GM18861 (cell line): Measurements from ENCODE around the gene RAB17.

Source experiments
- ATAC-seq: cut with Tn5 transposase; IDR thresholded peaks from one replicate; pipeline ENCODE4 v1.9.1; 2021; ENCODE audit not compliant: unreplicated experiment

RAB17 gene

DNA sequence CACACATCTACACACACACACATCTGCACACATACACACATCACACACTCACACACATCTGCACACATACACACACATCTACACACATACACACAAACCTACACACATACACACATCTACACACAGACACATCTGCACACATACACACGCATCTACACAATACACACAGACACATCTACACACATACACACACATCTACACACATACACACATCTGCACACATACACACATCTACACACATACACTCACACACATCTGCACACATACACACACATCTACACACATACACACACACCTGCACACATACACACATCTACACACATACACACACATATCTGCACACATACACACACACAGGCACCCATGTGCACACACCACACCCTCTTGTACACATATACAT is 24.6 kb downstream of the RAB17 start:
- ATAC-seq, result no peak

GRCh38 chr2:237564526-237565131 is 25.9 kb downstream of the RAB17 start:
- ATAC-seq, result no peak

- no peak for ATAC-seq
These were observed 26.7 kb downstream of the RAB17 start for GRCh38 chr2:237563816-237564215.

DNA sequence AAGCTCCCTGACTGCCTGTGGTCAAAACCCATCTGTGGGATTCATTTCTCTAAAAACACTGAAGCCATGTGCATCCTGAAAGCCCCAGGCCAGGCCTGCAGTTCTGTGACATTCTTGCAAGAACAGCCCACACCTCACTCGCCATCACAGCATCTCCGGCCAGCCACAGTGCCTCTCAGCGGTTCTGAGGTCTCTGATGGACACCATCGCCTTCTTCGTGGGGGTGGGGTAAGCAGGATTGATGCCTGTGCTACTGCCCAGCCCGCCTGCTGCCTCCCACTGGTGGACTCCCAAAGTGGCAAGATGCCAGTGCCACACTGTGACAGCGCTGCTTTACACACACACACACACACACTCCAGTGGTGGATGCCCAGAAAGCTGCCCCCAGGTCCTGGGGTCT is 29.3 kb downstream of the RAB17 start:
- no peak for ATAC-seq

- no peak for ATAC-seq
These were observed 31.4 kb downstream of the RAB17 start for GRCh38 chr2:237558961-237559641.

- no peak for ATAC-seq
These were observed 32.9 kb downstream of the RAB17 start for GRCh38 chr2:237557633-237558015.

- ATAC-seq, result peak; percentile 94
These were observed 33.5 kb downstream of the RAB17 start for GRCh38 chr2:237556773-237557632.

DNA sequence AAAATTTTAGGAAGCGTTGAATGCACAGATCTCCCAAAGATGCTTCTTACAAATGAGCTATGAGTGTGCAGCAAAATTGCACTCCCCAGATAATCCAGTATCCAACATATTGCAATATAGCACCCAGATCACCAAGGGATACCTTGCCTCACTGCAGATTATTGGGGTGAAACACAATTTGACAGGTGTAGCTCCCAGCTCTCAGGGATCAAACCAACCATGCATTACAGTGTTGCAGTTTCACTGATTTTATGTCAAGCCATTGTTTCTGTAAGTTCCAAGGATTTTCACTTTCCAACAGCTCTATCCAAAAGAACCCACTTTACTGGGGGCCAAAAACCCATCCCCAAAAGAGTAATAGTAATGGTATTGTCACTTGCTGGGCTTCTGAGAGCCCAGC is 35.0 kb downstream of the RAB17 start:
- ATAC-seq, result no peak

- no peak for ATAC-seq
These were observed 36.6 kb downstream of the RAB17 start for GRCh38 chr2:237553948-237554347.

DNA sequence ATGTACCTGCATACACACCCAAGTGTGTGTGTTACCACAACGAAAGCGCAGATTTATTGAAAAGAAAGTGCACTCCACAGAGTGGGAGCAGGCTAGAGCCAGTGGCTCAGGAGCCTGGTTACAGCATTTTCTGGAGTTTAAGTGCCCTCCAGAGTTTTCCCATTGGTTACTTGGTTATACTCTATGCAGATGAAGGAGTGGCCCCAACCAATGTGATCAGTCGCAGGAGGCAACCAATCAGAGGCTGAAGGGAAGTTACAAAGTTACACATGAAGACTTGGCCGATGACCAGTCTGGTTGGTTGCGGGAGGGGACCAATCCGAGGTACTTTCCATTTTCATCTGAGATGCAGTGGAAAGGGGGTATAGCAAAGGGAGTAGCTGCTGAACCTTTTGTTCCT is 37.6 kb downstream of the RAB17 start:
- no peak for ATAC-seq

GRCh38 chr2:237551071-237551574 is 39.4 kb downstream of the RAB17 start:
- no peak for ATAC-seq

DNA sequence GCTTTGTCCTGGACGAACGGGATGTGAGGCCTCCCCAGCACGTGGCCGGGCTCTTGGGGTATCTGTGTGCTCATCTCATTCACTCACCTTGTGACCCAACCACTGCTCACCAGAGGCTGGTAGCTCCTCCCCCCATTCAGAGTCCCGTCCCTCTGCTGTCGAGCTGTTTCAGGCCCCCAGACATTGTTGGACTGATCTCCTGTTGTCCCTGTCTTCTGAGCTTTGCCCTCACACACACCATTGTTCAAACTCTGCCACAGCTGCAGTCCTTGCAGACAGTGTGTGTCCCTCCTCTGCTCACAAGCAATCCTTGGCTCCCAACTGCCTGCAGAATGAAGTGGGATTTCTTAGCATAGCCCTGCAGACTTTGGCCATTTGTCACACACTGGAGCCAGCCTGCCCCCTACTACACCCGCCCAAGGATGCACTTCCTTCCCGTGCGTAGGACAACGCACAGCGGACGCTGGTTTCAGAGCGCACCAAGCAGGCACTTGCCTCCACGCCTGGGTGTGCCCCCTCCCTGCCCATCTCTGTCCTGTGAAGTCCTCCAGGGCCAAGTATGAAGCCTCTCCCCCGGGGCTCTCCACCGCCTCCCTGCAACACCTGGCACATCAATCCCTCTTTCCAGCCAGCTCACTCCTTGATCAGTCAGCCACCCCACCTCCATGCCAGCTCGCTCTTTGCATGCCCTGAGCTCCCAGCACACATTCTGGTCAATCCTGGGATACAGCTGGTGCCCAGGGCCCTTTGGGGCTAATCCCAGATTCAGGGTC is 40.7 kb downstream of the RAB17 start:
- ATAC-seq, result no peak

- ATAC-seq, result no peak
These were observed 41.3 kb downstream of the RAB17 start for GRCh38 chr2:237549216-237549615.

- no peak for ATAC-seq
These were observed 42.6 kb downstream of the RAB17 start for GRCh38 chr2:237547841-237548416.

DNA sequence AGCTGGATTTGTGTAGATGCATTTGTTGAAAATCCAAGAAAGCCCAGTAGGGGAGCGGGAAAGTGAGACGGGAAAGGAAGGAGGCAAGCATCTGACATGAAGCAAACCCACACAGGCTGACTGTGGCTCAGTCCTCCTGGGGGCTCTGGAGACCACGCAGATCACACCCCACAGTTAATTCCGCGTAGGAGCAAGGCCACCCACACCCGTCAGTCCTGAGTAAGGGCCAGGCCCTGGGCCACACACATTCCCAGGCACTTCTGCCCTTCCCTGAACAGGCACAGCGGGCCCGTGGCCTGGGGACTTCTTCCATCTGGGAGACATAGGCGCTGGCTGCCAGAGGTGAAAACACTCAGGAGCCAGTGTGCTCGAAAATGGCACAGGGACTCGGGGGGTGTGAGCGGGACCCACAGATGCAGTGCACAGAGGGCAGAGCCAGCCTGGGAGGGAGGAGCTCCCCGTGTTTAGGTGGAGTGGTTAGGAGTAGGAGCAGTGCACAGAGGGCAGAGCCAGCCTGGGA is 43.6 kb downstream of the RAB17 start:
- ATAC-seq, result no peak

DNA sequence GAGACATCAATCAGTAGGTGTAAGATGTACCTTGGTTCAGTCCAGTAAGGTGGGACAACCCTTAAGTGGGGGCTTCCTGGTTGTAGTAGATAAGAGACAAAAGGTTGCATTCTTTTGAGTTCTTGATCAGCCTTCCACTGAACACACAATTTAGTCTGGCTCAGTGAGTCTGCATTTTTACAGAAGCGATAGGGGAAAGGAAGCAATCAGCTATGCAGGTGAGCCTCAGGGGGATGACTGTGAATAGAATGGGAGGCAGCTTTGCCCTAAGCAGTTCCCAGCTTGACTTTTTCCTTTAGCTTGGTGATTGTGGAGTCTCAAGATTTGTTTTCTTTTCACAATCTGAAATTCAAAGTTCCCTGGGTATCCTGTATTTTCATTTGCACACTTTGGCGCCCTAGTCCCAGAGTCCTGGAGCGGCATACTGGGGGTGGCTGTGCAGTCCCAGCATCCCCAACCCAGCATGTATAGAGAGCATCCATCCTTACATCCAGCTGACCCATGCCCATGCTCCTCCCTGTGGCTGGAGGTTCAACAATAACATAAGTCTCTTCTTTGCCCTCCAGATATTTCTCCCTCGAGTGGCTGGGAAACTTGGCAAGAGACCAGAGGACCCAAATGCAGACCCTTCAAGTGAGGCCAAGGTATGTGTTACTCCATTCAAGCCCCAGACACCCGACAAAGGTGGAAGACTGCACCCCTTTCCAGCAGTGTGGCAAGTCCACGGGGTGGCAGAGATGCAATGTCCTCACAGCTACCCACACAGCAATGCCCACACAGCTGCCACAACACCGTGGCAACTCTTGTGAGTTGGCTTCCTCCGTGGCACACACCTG is 44.3 kb downstream of the RAB17 start:
- ATAC-seq, result no peak

GRCh38 chr2:237542001-237542704 is 48.4 kb downstream of the RAB17 start:
- no peak for ATAC-seq

GRCh38 chr2:237541243-237541642 is 49.3 kb downstream of the RAB17 start:
- no peak for ATAC-seq

GRCh38 chr2:237540823-237541222 is 49.7 kb downstream of the RAB17 start:
- ATAC-seq, result no peak
